KMS-11 (cell line): Measurements from ENCODE around the gene USP10.

ENCODE experiments used
- H2AFZ ChIP-seq: fragments of 200-600 bp; sonication (generic); 2 replicates; pipeline ENCODE4 v1.6.1; 2016; ENCODE audit warnings: antibody characterized with exemption, mixed run types, low read depth
- H3K27ac ChIP-seq: fragments of 200-600 bp; sonication (generic); 2 replicates; pipeline ENCODE4 v1.6.1; 2016; ENCODE audit warnings: mild to moderate bottlenecking, mixed run types
- H3K27me3 ChIP-seq: fragments of 200-600 bp; sonication (generic); 2 replicates; pipeline ENCODE4 v1.6.1; 2017; ENCODE audit warnings: mild to moderate bottlenecking, low read depth, mixed run types, moderate library complexity; ENCODE audit not compliant: insufficient read depth
- H3K36me3 ChIP-seq: fragments of 200-600 bp; sonication (generic); 2 replicates; pipeline ENCODE4 v1.6.1; 2017; ENCODE audit warnings: mild to moderate bottlenecking, mixed run types; ENCODE audit not compliant: insufficient read depth
- H3K4me1 ChIP-seq: fragments of 200-600 bp; sonication (generic); 2 replicates; pipeline ENCODE4 v1.6.1; 2016; ENCODE audit warnings: mild to moderate bottlenecking, low read depth, mixed run types; ENCODE audit not compliant: poor library complexity, severe bottlenecking
- H3K4me2 ChIP-seq: fragments of 200-600 bp; sonication (generic); 2 replicates; pipeline ENCODE4 v1.7.0; 2016; ENCODE audit warnings: mild to moderate bottlenecking, mixed run types
- H3K4me3 ChIP-seq: fragments of 200-600 bp; sonication (generic); IDR thresholded peaks from 2 replicates; pipeline ENCODE4 v1.6.1; 2017; ENCODE audit warnings: low read depth, low read length, mixed read lengths; ENCODE audit not compliant: insufficient read depth
- H3K79me2 ChIP-seq: fragments of 200-600 bp; sonication (generic); 2 replicates; pipeline ENCODE4 v1.6.1; 2016; ENCODE audit warnings: low read depth, mixed run types; ENCODE audit not compliant: insufficient read depth
- H3K9ac ChIP-seq: fragments of 200-600 bp; sonication (generic); 2 replicates; pipeline ENCODE4 v1.6.1; 2016; ENCODE audit warnings: mild to moderate bottlenecking, mixed run types
- H4K20me1 ChIP-seq: fragments of 200-600 bp; sonication (generic); 2 replicates; pipeline ENCODE4 v1.6.1; 2016; ENCODE audit warnings: mild to moderate bottlenecking, mixed run types; ENCODE audit not compliant: insufficient read depth
- CTCF ChIP-seq: fragments of 200-600 bp; sonication (generic); conservative IDR thresholded peaks from 2 replicates; pipeline ENCODE4 v1.6.1; 2017; ENCODE audit warnings: low read depth, mild to moderate bottlenecking, antibody characterized with exemption, low read length, moderate library complexity, mixed read lengths

The USP10 gene

DNA sequence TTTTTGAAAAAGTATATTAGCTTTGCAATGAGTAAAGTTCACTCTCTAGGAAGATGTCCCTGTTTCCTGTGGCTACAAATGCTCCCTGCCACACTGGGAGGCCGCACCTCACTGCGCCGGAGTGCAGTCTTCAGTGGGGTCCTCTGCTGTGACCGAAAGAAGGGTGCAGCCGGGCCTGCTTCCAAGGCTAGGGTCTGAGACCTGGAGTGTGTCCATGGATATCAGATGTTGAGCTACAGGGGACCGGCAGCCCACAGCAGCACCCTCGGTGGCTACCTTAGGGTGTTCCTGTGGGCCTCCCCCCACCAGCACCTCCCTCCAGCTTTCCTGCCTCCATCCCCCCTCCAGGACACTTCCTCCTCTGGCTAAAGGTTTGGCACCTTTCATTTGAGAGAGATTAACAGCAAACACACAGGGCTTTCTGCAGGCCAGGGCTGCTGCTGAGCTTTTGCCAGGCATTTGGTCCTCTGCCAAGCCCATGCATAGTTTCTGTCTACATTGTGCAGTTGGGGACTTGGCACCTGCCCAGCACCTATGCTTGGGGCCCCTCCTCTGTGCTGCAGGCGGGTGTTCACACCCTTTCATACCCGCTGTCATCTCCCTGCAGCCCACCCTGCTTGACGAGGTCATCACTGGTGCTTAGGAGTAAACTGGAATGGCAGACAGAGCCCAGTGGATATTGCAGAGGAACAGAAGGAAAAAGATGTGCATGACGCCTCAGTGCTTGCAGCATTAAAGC is 86.2 kb downstream of the USP10 start:
- H3K36me3 ChIP-seq, result no peaks in the 10 kb centered on the region
- TF ChIP-seq CTCF, result no peak
- no peaks in the 10 kb centered on the region for H3K4me1 ChIP-seq
- no peak overlapping the region for H3K9ac ChIP-seq
- no peak overlapping the region for H3K27ac ChIP-seq
- H3K27me3 ChIP-seq, result no peaks in the 10 kb centered on the region
- H3K4me3 ChIP-seq, result no peak overlapping the region
- no peaks in the 10 kb centered on the region for H3K79me2 ChIP-seq
- H2AFZ ChIP-seq, result no peak overlapping the region
- no peak overlapping the region for H3K4me2 ChIP-seq
- no peaks in the 10 kb centered on the region for H4K20me1 ChIP-seq

GRCh38 chr16:84786605-84787262 is 86.9 kb downstream of the USP10 start:
- no peak for TF ChIP-seq CTCF
- Histone ChIP-seq H3K79me2 (no peaks in the 10 kb centered on the region), H3K4me3 (no peak overlapping the region), H4K20me1 (no peaks in the 10 kb centered on the region), H3K36me3 (no peaks in the 10 kb centered on the region), H3K4me2 (no peak overlapping the region), H3K9ac (no peak overlapping the region), H2AFZ (no peak overlapping the region), H3K27ac (no peak overlapping the region), H3K4me1 (no peaks in the 10 kb centered on the region), H3K27me3 (no peaks in the 10 kb centered on the region)

DNA sequence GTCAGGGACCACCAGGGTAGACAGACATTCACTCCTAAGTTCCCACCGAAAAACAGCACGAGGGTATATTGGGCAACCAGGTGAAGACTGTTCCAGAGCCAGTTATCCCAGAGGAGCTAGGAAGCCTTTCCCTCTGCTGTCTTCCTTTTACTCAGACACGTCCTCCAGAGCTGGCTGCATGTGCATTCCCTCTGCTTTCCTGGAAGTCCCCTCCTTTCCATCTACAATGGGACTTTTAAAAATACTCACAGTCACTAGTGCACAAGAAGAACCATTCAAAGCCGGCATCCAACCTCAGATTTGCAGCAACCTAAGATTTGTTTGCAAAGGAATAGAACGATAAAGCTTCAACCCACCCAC is 87.4 kb downstream of the USP10 start:
- H3K4me1 ChIP-seq, result no peaks in the 10 kb centered on the region
- H3K27me3 ChIP-seq, result no peaks in the 10 kb centered on the region
- H2AFZ ChIP-seq, result no peak overlapping the region
- H3K27ac ChIP-seq, result no peak overlapping the region
- H3K4me3 ChIP-seq, result no peak overlapping the region
- TF ChIP-seq CTCF, result no peak
- no peak overlapping the region for H3K4me2 ChIP-seq
- no peaks in the 10 kb centered on the region for H3K79me2 ChIP-seq
- H3K36me3 ChIP-seq, result no peaks in the 10 kb centered on the region
- no peaks in the 10 kb centered on the region for H4K20me1 ChIP-seq
- no peak overlapping the region for H3K9ac ChIP-seq

- no peaks in the 10 kb centered on the region for H3K4me1 ChIP-seq
- no peaks in the 10 kb centered on the region for H4K20me1 ChIP-seq
- no peak overlapping the region for H3K4me3 ChIP-seq
- no peak overlapping the region for H3K9ac ChIP-seq
- TF ChIP-seq CTCF, result no peak
- H3K27me3 ChIP-seq, result no peaks in the 10 kb centered on the region
- no peak overlapping the region for H3K4me2 ChIP-seq
- H2AFZ ChIP-seq, result no peak overlapping the region
- H3K79me2 ChIP-seq, result no peaks in the 10 kb centered on the region
- H3K27ac ChIP-seq, result no peak overlapping the region
- no peaks in the 10 kb centered on the region for H3K36me3 ChIP-seq
Observed at GRCh38 chr16:84788920-84789391, 89.2 kb downstream of the USP10 start.
